Osteocyte (in vitro differentiated cells): ENCODE data around the gene CENPW. TPM values are rescaled to one million over a fixed set of nuclear protein-coding genes. Genes with fewer than 3 reads are reported as not detected.

Experiments used
- DNase-seq: peaks from one replicate; pipeline ENCODE4 v3.0.0; 2021; ENCODE audit warnings: mixed read lengths; ENCODE audit not compliant: unreplicated experiment; ENCODE audit errors: extremely low spot score
- H3K27ac Mint-ChIP-seq: one replicate; pipeline ENCODE4 v1.8.0; 2021; ENCODE audit warnings: mild to moderate bottlenecking, mixed read lengths; ENCODE audit not compliant: unreplicated experiment
- H3K27me3 Mint-ChIP-seq: one replicate; pipeline ENCODE4 v1.8.0; 2021; ENCODE audit warnings: mixed read lengths; ENCODE audit not compliant: unreplicated experiment
- H3K36me3 Mint-ChIP-seq: one replicate; pipeline ENCODE4 v1.8.0; 2021; ENCODE audit warnings: mixed read lengths; ENCODE audit not compliant: unreplicated experiment
- H3K4me1 Mint-ChIP-seq: one replicate; pipeline ENCODE4 v1.8.0; 2021; ENCODE audit warnings: mixed read lengths; ENCODE audit not compliant: unreplicated experiment
- H3K4me3 Mint-ChIP-seq: one replicate; pipeline ENCODE4 v1.8.0; 2021; ENCODE audit warnings: mild to moderate bottlenecking, moderate library complexity, mixed read lengths; ENCODE audit not compliant: unreplicated experiment
- H3K9me3 Mint-ChIP-seq: one replicate; pipeline ENCODE4 v1.8.0; 2021; ENCODE audit warnings: mixed read lengths; ENCODE audit not compliant: unreplicated experiment
- total RNA-seq: library from RNA; stranded (reverse); gene quantifications from 2 replicates; pipeline ENCODE4 v1.2.1, GENCODE V29; 2021
- TF ChIP-seq, protein P1 (sequence below): fragments of 200-600 bp; sonication (generic); IDR thresholded peaks from 2 replicates; pipeline ENCODE4 v1.5.0; 2021; ENCODE audit warnings: antibody characterized with exemption, mild to moderate bottlenecking, moderate library complexity

CENPW gene
- total RNA-seq, 1 donor from 2014 or later = 11.4 TPM

DNA sequence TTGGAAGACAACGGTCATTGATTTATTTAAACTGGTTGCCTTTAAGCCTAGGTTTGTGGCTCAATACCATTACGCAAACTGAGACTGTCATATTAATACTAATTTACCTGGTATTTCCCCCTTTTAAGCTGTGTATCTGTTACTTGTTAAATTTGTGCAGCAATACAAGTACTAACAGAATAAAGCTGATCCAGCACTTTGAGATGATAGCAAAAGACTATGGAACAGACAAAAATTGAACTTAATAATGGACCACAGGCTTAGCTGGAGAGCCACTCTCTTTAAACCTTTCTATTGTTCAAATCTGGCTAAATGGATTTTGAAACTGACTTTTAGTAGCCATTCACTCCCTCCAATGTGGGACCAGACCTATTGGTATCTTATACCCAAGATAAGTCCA lies 6.2 kb upstream of the CENPW start:
- DNase-seq = no peak
- Mint-ChIP-seq H3K4me1 (no peaks in the 10 kb centered on the region), H3K27ac (no peak overlapping the region), H3K27me3 (peaks cover 2% of the 10 kb centered on the region), H3K9me3 (no peaks in the 10 kb centered on the region), H3K4me3 (no peak overlapping the region), H3K36me3 (no peaks in the 10 kb centered on the region)
- TF ChIP-seq, protein P1, sequence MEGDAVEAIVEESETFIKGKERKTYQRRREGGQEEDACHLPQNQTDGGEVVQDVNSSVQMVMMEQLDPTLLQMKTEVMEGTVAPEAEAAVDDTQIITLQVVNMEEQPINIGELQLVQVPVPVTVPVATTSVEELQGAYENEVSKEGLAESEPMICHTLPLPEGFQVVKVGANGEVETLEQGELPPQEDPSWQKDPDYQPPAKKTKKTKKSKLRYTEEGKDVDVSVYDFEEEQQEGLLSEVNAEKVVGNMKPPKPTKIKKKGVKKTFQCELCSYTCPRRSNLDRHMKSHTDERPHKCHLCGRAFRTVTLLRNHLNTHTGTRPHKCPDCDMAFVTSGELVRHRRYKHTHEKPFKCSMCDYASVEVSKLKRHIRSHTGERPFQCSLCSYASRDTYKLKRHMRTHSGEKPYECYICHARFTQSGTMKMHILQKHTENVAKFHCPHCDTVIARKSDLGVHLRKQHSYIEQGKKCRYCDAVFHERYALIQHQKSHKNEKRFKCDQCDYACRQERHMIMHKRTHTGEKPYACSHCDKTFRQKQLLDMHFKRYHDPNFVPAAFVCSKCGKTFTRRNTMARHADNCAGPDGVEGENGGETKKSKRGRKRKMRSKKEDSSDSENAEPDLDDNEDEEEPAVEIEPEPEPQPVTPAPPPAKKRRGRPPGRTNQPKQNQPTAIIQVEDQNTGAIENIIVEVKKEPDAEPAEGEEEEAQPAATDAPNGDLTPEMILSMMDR = no peak

DNA sequence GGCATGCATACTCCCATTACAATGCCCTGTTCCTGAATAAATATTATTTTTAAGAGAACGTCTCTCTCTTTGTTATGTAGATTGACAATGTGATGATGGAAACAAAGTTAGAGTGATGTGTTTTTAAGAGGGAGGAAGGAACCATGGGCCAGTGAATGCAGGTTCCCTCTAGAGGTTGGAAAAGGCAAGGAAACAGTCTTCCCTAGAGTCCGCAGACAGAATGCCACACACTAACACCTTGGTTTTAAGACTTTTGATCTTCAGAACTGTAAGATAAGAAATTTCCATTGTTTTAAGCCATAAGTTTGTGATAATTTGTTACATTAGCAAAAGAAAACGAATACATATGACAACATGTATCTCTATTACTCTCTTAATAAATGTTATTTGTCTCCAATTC lies 4.7 kb upstream of the CENPW start:
- H3K4me3 Mint-ChIP-seq = no peak overlapping the region
- peaks cover 2% of the 10 kb centered on the region for H3K27me3 Mint-ChIP-seq
- no peaks in the 10 kb centered on the region for H3K4me1 Mint-ChIP-seq
- no peak overlapping the region for H3K27ac Mint-ChIP-seq
- TF ChIP-seq, protein P1 = no peak
- no peak for DNase-seq
- H3K36me3 Mint-ChIP-seq = no peaks in the 10 kb centered on the region
- H3K9me3 Mint-ChIP-seq = no peaks in the 10 kb centered on the region

DNA sequence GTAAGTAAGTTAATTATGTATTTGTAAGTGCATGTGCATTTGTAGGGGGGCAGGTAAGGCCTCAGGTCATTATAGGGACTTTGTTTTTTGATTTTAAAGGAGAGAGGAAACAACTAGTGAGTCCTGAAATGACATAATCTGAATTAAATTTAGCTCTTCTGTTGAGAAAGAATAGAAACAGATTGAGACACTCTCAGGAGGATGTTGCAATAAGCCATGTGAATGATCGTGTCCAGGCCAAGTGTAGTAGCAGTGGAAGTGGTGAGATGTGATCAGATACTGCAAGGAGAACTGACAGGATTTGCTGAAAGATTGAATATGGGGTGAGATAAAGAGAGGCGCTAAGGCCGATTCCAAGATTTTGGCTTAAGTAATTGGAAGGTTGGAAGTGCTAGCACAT lies 2.6 kb upstream of the CENPW start:
- no peak overlapping the region for H3K27ac Mint-ChIP-seq
- no peaks in the 10 kb centered on the region for H3K9me3 Mint-ChIP-seq
- no peak overlapping the region for H3K4me3 Mint-ChIP-seq
- H3K36me3 Mint-ChIP-seq = no peaks in the 10 kb centered on the region
- DNase-seq = no peak
- H3K4me1 Mint-ChIP-seq = peaks cover 12% of the 10 kb centered on the region
- TF ChIP-seq, protein P1 = no peak
- H3K27me3 Mint-ChIP-seq = peaks cover 2% of the 10 kb centered on the region

DNA sequence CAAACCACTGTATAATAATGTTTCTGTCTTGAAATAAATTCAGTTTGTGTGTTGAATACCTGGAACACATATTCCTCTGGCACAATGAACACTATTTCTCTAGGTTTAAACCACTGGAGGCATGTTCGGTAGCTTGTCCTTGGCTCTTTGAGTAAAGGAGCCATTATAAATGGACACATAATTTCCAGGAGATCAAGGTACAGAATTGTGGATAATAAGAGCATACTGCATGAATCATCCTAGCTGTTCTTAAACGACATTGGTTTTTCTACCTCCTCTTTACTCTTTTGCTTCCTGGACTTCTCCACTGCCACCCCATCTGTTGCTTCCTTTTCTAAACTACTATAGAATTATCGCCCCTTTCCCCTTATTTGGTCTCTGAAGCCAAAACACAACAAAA lies 1.2 kb downstream of the CENPW start:
- no peak overlapping the region for H3K4me3 Mint-ChIP-seq
- H3K9me3 Mint-ChIP-seq = no peaks in the 10 kb centered on the region
- H3K27me3 Mint-ChIP-seq = no peaks in the 10 kb centered on the region
- H3K4me1 Mint-ChIP-seq = peaks cover 17% of the 10 kb centered on the region
- DNase-seq = no peak
- TF ChIP-seq, protein P1 = no peak
- H3K36me3 Mint-ChIP-seq = no peaks in the 10 kb centered on the region
- no peak overlapping the region for H3K27ac Mint-ChIP-seq

DNA sequence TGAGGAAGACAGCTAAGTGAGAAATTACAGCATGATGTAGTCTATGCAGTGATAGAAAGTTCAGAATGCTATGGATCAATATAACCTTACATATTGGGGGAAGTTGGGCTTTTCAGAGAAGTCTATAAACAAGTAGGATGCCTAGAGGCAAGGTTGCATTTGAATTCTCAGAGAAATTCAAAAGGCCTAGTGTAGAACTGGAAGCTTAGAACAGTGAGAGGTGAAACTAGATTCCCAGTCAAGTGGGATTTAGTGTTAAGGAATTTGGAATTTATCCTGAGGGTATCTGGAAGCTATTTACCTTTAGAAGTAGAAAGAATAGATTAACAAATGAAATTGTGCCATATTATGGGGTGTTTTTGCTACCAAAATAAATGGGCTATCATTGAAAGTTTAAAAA lies 4.3 kb downstream of the CENPW start:
- Mint-ChIP-seq H3K27me3 (no peaks in the 10 kb centered on the region), H3K4me1 (peaks cover 17% of the 10 kb centered on the region), H3K4me3 (no peak overlapping the region), H3K27ac (no peak overlapping the region), H3K9me3 (no peaks in the 10 kb centered on the region), H3K36me3 (no peaks in the 10 kb centered on the region)
- TF ChIP-seq, protein P1 = no peak
- no peak for DNase-seq
